ENCODE measurements around the gene NCOA1. TPM values are rescaled to one million over a fixed set of nuclear protein-coding genes. Genes with fewer than 3 reads are reported as not detected.

NCOA1 gene
- total RNA-seq, 2 experiments from 2014 or later = 35.5 to 40.6 TPM

DNA sequence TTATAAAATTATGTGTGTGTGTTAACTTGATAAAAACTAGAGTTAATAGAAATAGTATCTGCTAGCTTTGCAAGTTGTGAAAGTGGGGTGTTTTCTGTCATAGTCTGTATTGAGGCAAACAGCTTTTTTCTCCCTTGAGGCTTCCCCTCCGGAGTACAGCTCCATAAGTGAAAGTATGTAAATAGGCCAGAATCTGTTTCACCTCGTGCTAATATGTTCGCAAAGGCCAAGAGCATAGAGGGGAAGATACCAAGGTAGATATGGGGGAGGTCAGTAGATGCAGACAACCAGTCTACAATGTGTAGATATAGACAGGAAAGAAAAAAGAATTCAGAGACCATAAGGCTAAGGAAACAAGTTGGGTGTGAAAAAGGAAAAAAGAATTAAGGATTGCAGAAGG lies 229.3 kb downstream of the NCOA1 start:
- intact Hi-C loops (cut with DNase I, micrococcal nuclease) = no loop called here
- H3K36me3 ChIP-seq (ENCODE audit: insufficient read depth, low read length) = peaks cover 10% of the 10 kb centered on the region
- Mint-ChIP-seq H3K36me3 (ENCODE audit: low read depth) (peaks cover 57% of the 10 kb centered on the region), H3K27me3 (no peaks in the 10 kb centered on the region), H3K27ac (no peak overlapping the region), H3K9me3 (no peaks in the 10 kb centered on the region), H3K4me1 (ENCODE audit: low read depth) (no peaks in the 10 kb centered on the region), H3K4me3 (no peak overlapping the region)
- H3K4me1 ChIP-seq (ENCODE audit: insufficient read depth, low read length) = no peaks in the 10 kb centered on the region
- no peak for DNase-seq
- H3K9me3 ChIP-seq (ENCODE audit: control insufficient read depth in 1 of 2, insufficient read depth in 1 of 2, low read length in 2 of 2) = no peaks in the 10 kb centered on the region
- no peak overlapping the region for H3K4me3 ChIP-seq (ENCODE audit: low read length)
- TF ChIP-seq, protein P1, sequence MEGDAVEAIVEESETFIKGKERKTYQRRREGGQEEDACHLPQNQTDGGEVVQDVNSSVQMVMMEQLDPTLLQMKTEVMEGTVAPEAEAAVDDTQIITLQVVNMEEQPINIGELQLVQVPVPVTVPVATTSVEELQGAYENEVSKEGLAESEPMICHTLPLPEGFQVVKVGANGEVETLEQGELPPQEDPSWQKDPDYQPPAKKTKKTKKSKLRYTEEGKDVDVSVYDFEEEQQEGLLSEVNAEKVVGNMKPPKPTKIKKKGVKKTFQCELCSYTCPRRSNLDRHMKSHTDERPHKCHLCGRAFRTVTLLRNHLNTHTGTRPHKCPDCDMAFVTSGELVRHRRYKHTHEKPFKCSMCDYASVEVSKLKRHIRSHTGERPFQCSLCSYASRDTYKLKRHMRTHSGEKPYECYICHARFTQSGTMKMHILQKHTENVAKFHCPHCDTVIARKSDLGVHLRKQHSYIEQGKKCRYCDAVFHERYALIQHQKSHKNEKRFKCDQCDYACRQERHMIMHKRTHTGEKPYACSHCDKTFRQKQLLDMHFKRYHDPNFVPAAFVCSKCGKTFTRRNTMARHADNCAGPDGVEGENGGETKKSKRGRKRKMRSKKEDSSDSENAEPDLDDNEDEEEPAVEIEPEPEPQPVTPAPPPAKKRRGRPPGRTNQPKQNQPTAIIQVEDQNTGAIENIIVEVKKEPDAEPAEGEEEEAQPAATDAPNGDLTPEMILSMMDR (IDR thresholded peaks at IDR 0.05) = no peak
- no peak for ATAC-seq (ENCODE audit: poor library complexity)
- no peaks in the 10 kb centered on the region for H3K27me3 ChIP-seq (ENCODE audit: control insufficient read depth in 1 of 2, insufficient read depth in 2 of 2, low read length in 2 of 2)
- H3K27ac ChIP-seq (ENCODE audit: low read depth in 1 of 2, low read length in 2 of 2) = no peak overlapping the region
- CTCF ChIA-PET = interaction anchor here (1.1 kb wide), 1 partner anchor 13 kb away, joined by 3 read pairs; no protein-coding TSS in a partner anchor
- POLR2A ChIA-PET = no interaction called here

DNA sequence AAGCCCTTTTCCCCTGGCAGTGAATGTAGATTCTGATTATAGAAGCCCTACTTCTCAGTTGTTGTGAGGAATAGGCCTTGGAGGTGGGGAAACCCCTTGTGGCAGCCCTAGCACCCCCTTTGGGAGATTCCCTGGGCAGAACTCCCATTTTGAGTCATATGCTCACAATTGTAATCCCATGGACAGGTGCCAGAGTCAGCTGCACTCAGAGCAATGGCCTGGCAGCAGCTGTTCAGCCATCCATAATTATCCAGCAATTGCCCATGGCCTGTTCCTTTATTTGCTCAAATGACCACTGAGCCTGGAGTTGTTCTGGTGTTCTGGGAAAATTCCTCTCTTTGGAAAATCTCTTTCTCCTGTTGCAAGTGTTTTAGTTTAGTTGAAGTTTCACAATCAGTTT lies 230.4 kb downstream of the NCOA1 start:
- Histone ChIP-seq H3K27ac (ENCODE audit: low read depth in 1 of 2, low read length in 2 of 2) (no peak overlapping the region), H3K4me1 (ENCODE audit: insufficient read depth, low read length) (no peaks in the 10 kb centered on the region), H3K27me3 (ENCODE audit: control insufficient read depth in 1 of 2, insufficient read depth in 2 of 2, low read length in 2 of 2) (no peaks in the 10 kb centered on the region), H3K9me3 (ENCODE audit: control insufficient read depth in 1 of 2, insufficient read depth in 1 of 2, low read length in 2 of 2) (no peaks in the 10 kb centered on the region), H3K4me3 (ENCODE audit: low read length) (no peak overlapping the region), H3K36me3 (ENCODE audit: insufficient read depth, low read length) (peaks cover 9% of the 10 kb centered on the region)
- ATAC-seq (ENCODE audit: poor library complexity) = no peak
- H3K27ac Mint-ChIP-seq = no peak overlapping the region
- CTCF ChIA-PET = no interaction called here
- POLR2A ChIA-PET = no interaction called here
- peaks cover 51% of the 10 kb centered on the region for H3K36me3 Mint-ChIP-seq (ENCODE audit: low read depth)
- H3K4me1 Mint-ChIP-seq (ENCODE audit: low read depth) = no peaks in the 10 kb centered on the region
- peak in 1 of 14 experiments; percentile 6 for DNase-seq
- no peaks in the 10 kb centered on the region for H3K27me3 Mint-ChIP-seq
- TF ChIP-seq, protein P1 (IDR thresholded peaks at IDR 0.05) = no peak
- no peaks in the 10 kb centered on the region for H3K9me3 Mint-ChIP-seq
- H3K4me3 Mint-ChIP-seq = no peak overlapping the region
- intact Hi-C loops (cut with DNase I, micrococcal nuclease) = no loop called here

DNA sequence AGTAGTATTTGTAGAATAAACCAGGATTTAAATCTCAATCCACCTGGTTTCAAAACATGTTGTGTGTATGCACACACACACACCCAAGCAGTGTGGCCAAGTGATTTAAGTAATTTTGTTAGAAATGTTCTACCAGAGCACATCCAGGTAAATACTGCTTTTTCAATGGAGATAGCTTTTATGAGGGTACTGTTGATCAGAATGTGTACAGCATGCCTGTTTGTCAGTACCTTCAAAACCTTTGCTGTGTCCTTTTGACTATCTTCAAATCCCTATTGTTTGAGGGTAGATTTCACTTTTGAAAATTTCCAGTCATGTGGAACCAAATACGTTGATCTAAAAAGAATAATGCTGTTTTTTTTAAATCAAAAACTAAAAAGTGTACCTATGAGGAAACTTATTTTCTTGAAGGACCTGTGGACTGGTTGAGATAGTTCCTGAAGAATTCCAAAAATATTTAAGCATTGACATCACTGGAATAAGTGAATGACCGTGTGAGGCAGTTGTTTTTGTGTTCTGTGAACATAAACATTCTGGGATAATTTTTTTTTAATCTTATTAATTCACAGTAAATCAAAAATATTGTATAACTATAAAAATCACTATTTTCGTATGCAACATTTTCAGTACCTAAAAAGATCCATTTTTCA lies 231.2 kb downstream of the NCOA1 start:
- peaks cover 11% of the 10 kb centered on the region for H3K36me3 ChIP-seq (ENCODE audit: insufficient read depth, low read length)
- ChIA-PET CTCF (no interaction called here), POLR2A (no interaction called here)
- no peaks in the 10 kb centered on the region for H3K9me3 ChIP-seq (ENCODE audit: control insufficient read depth in 1 of 2, insufficient read depth in 1 of 2, low read length in 2 of 2)
- Mint-ChIP-seq H3K4me1 (ENCODE audit: low read depth) (no peaks in the 10 kb centered on the region), H3K27ac (no peak overlapping the region), H3K4me3 (no peak overlapping the region), H3K9me3 (no peaks in the 10 kb centered on the region), H3K36me3 (ENCODE audit: low read depth) (peaks cover 51% of the 10 kb centered on the region), H3K27me3 (no peaks in the 10 kb centered on the region)
- intact Hi-C loops (cut with DNase I, micrococcal nuclease) = no loop called here
- DNase-seq = no peak
- no peak overlapping the region for H3K4me3 ChIP-seq (ENCODE audit: low read length)
- no peak for ATAC-seq (ENCODE audit: poor library complexity)
- TF ChIP-seq, protein P1 (IDR thresholded peaks at IDR 0.05) = no peak
- H3K4me1 ChIP-seq (ENCODE audit: insufficient read depth, low read length) = no peaks in the 10 kb centered on the region
- no peaks in the 10 kb centered on the region for H3K27me3 ChIP-seq (ENCODE audit: control insufficient read depth in 1 of 2, insufficient read depth in 2 of 2, low read length in 2 of 2)
- no peak overlapping the region for H3K27ac ChIP-seq (ENCODE audit: low read depth in 1 of 2, low read length in 2 of 2)

All from CD4-positive, alpha-beta T cell (primary cell).